Measurements from ENCODE around the gene VWCE. TPM values are rescaled to one million over a fixed set of nuclear protein-coding genes. Genes with fewer than 3 reads are reported as not detected.
"Not testable (repeated sequence)": the region's sequence is repeated elsewhere in the genome, so short reads cannot be mapped to it uniquely, and the experiment has no call there.

Gene VWCE
- total RNA-seq, 1 experiment from 2014 or later = 21.9 TPM

DNA sequence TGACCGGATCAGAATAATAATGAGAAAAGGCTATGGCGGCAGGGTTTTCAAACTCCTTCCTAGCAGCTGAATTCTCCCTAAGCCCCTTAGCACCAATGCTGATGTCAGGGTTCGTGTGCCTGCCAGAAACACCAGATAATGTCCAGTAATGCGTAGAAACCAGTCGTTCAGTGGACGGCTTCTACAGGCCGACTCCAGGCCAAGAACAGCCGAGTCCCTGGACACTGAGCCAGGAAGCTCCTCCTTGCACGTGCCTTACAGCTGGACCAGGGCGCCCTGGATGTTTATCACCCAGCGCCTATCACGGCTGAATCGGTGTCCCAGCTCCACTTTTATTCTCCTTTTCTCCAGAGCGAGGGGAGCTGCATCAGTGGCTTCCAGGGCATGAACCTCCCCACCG, 82.9 kb downstream of the VWCE start:
- CTCF ChIA-PET; H3K36me3 Mint-ChIP-seq; ATAC-seq; H3K4me3 Mint-ChIP-seq; H3K4me1 Mint-ChIP-seq; H3K9me3 Mint-ChIP-seq; H3K27me3 Mint-ChIP-seq (ENCODE audit: low read depth); H3K27ac Mint-ChIP-seq; POLR2A ChIA-PET; DNase-seq (ENCODE audit: low spot score): not testable (repeated sequence)

DNA sequence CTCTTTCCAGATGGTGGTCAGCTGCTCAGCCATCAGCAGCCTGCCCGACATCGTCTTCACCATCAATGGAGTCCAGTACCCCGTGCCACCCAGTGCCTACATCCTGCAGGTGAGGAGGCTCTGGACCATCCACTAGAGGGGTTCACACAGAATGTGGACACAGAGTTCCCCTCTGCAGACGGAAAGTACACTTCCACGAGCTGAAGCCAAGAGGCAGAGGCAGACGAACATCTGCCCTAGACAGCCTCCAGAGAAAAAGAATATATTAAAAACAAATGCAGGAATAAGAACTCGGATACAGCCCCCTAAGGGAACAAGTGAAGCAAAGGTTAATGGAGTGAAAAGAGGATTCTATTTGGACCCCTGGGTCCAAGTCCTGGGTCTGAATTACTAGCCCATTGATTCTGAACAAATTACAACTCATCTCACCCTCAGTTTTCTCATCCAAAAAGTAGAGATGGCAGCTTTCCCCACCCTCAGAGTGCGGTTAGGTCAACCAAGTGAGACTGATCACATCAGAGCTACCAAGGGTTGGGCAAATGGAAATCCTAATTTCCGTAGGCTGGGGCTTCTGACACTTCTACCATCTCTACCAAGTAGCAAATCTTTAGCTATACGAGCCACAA, 83.7 kb downstream of the VWCE start:
- H3K27ac Mint-ChIP-seq; H3K9me3 Mint-ChIP-seq; CTCF ChIA-PET; H3K27me3 Mint-ChIP-seq (ENCODE audit: low read depth); H3K4me1 Mint-ChIP-seq; POLR2A ChIA-PET; H3K4me3 Mint-ChIP-seq; H3K36me3 Mint-ChIP-seq; ATAC-seq; DNase-seq (ENCODE audit: low spot score): not testable (repeated sequence)

GRCh38 chr11:61210629-61211028, 84.5 kb downstream of the VWCE start:
- ATAC-seq; H3K27ac Mint-ChIP-seq; H3K4me3 Mint-ChIP-seq; H3K9me3 Mint-ChIP-seq; POLR2A ChIA-PET; H3K36me3 Mint-ChIP-seq; DNase-seq (ENCODE audit: low spot score); H3K4me1 Mint-ChIP-seq; CTCF ChIA-PET; H3K27me3 Mint-ChIP-seq (ENCODE audit: low read depth): not testable (repeated sequence)

Other genes with a start within 250 kb of the VWCE start
- 0.30 to 0.37 TPM (median 0.32 TPM) in 3 replicates for gene CD5, start 192.8 kb downstream of the VWCE start, total RNA-seq (2021)
- 22.2 to 23.9 TPM (median 23.4 TPM) in 3 replicates for gene VPS37C, start 133.9 kb downstream of the VWCE start, total RNA-seq (2021)
- 0.20 to 0.37 TPM in 2 of 3 replicates, not detected in the other for gene PGA3, start 91.8 kb downstream of the VWCE start, total RNA-seq (2021)
- gene PGA4, start 73.0 kb downstream of the VWCE start, total RNA-seq (2021) = 0.32 to 1.3 TPM in 2 of 3 replicates, not detected in the other
- 0.16 to 0.35 TPM (median 0.30 TPM) in 3 replicates for gene PGA5, start 54.1 kb downstream of the VWCE start, total RNA-seq (2021)
- 270 to 316 TPM (median 295 TPM) in 3 replicates for gene DDB1, start 37.8 kb upstream of the VWCE start, total RNA-seq (2021)
- 86.8 to 96.5 TPM (median 87.8 TPM) in 3 replicates for gene TKFC, start 37.9 kb upstream of the VWCE start, total RNA-seq (2021)
- 34.3 to 38.8 TPM (median 35.0 TPM) in 3 replicates for gene CYB561A3, start 66.6 kb upstream of the VWCE start, total RNA-seq (2021)
- gene TMEM138, start 67.1 kb upstream of the VWCE start, total RNA-seq (2021) = 34.0 to 39.0 TPM (median 38.8 TPM) in 3 replicates
- gene TMEM216, start 97.3 kb upstream of the VWCE start, total RNA-seq (2021) = 16.4 to 20.8 TPM (median 17.9 TPM) in 3 replicates
- 86.0 to 90.7 TPM (median 88.3 TPM) in 3 replicates for gene CPSF7, start 134.7 kb upstream of the VWCE start, total RNA-seq (2021)
- 36.2 to 36.8 TPM (median 36.5 TPM) in 3 replicates for gene SDHAF2, start 134.8 kb upstream of the VWCE start, total RNA-seq (2021)
- gene LRRC10B, start 213.4 kb upstream of the VWCE start, total RNA-seq (2021) = 1.1 to 1.5 TPM (median 1.3 TPM) in 3 replicates

All from WTC11 (cell line).